ENCODE measurements around the gene PLOD2.

PLOD2 gene

DNA sequence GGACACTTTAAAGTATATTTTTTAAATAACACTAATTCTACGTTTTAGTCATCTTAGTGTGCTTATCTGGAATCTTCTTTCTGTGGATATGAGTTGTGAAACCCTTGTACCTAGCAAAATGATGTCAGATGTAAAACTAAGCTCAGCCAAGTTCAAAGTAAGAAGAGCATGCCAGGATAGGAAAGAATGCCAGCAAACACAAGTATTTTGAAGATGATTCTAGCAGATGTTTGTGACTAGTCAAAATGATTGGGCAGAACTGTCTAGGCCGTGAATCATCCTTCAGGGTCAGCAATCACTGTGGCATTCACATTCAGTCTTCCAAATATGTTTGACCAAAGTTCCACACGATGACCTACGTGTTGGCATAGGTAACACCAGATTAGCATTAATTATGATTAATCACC is 5.4 kb upstream of the PLOD2 start:
- no peak for DNase-seq (ENCODE audit: low read depth in 2 of 2)

- no peak for DNase-seq (ENCODE audit: low read depth in 2 of 2)
Observed at GRCh38 chr3:146165877-146166276, 4.9 kb upstream of the PLOD2 start.

- DNase-seq (ENCODE audit: low read depth in 2 of 2) = no peak
Observed at GRCh38 chr3:146164971-146165769, 4.2 kb upstream of the PLOD2 start.

- no peak for DNase-seq (ENCODE audit: low read depth in 2 of 2)
Observed at GRCh38 chr3:146164506-146164905, 3.5 kb upstream of the PLOD2 start.

GRCh38 chr3:146164071-146164470 is 3.1 kb upstream of the PLOD2 start:
- DNase-seq (ENCODE audit: low read depth in 2 of 2) = no peak

GRCh38 chr3:146163584-146163983 is 2.6 kb upstream of the PLOD2 start:
- DNase-seq (ENCODE audit: low read depth in 2 of 2) = no peak

GRCh38 chr3:146162561-146162960 is 1.6 kb upstream of the PLOD2 start:
- DNase-seq (ENCODE audit: low read depth in 2 of 2) = no peak

- no peak for DNase-seq (ENCODE audit: low read depth in 2 of 2)
Observed at GRCh38 chr3:146161663-146162002, 649 bp upstream of the PLOD2 start.

GRCh38 chr3:146160321-146160963 is 542 bp downstream of the PLOD2 start:
- DNase-seq (ENCODE audit: low read depth in 2 of 2) = no peak

- DNase-seq (ENCODE audit: low read depth in 2 of 2) = no peak
Observed at GRCh38 chr3:146159616-146160320, 1.2 kb downstream of the PLOD2 start.

DNA sequence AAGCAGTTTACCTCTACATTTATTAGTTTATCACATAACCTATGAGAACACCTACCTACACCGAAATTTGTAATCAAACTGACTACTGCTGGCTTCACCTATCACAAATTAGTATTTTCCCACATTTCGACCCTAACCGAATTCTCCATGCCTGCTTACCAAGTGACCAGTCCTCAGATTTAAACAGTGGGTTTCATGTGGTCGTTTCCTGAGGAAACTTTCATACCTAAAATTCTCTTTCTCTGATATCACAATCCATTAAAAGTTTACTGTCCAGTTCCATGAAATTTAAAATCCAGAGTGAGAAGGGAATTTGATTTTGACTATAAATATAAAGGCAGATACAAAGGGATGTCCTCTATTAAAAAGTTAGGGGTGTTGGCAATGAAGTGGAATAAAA is 1.9 kb downstream of the PLOD2 start:
- no peak for DNase-seq (ENCODE audit: low read depth in 2 of 2)

DNA sequence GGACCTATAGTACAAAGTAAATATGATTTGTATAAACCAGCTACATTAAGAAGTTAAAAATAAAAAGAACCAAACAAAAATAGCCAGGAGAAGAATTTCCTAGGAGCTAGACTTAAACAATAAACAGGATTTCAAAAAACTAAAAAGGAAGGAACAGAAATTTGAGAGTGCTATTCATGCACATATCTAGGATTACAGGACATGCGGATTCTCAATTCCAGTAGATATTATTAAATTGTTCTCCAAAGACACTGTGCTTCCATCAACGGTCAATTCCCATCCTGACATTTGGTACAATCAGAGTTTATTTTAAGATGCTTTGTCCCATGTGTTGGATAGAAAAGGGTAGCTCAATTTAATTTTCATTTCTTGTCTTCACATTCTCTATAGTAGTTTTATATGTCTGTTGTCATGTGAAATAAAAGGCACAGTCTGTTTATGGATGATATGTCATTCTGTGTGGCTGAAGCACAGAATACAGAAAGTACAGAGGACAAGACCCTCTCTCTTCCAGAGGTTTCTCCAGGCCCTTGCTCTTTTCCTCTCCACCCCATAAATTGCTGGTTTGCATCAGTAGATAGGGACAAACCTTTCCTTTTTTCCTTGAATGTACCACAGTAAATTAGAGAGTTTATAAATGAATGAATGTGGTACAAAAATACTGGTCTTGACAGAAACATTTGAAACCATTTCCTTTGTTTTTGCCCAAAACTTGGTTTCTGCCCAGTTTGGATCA is 3.5 kb downstream of the PLOD2 start:
- no peak for DNase-seq (ENCODE audit: low read depth in 2 of 2)

DNA sequence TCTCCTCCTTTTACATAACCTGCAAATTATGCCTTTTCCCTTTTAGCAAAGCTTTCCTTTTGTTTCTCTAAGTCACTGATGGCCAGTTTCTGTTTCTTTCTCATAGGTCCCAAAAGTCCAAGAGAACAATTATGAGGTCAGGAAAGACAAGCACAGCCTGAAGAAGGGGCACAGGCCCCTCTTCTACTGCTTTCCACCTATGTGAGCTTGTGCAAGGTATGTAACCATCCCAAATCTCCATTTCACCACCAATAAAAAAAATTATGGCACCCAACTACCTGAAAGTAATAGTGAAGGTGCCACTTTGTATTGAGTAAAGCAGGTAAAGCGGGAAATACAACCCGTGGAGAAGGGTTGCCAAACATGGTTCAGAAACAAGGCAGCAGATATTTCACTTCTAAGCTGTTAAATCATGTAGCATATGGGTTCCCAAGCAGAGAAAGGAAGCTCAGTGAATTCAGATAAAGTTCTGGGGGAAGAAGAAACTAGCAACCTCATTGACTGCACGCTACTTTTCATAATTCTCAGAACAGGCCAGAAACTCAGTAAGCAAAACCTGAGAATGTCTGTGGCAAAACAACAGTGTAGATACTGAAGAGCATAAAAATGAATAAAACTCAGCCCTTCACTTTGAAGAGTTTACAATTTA is 4.2 kb downstream of the PLOD2 start:
- DNase-seq (ENCODE audit: low read depth in 2 of 2) = no peak

- DNase-seq (ENCODE audit: low read depth in 2 of 2) = no peak
Observed at GRCh38 chr3:146156095-146156494, 4.9 kb downstream of the PLOD2 start.

DNA sequence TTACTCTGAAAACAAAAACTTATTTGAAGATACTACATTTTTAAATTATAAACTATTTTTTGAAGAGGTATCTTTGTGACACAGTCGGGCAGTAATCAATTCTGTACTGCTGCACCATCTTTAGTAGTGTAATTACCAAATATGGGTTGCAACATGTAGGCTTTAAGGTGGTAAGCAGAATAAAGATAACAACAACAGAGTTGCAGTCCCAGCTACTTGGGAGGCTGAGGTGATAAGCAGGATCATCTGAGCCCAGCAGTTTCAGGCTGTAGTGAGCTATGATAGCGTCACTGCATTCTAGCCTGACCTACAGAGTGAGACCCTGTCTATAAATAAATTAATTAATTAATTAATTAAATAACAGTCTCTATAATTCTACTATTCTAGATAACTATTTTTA is 6.0 kb downstream of the PLOD2 start:
- no peak for DNase-seq (ENCODE audit: low read depth in 2 of 2)

DNA sequence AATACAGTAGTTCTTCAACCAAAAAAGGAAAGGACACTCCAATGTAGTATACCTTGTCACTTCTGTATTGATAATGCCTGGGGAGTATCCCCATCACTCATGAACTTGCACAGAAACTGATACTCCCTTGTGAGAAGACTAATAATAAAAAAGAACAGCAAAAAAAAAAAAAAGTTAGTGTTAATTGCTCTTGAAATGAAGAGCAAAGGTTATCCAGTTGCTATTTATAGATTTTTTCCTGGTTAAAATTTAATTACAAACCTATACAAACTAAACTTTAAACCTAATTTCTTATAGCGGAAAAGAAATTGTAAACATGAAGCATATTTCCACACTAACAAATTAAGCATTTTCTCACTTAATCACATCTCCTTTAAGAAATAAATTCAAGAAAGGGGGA is 6.7 kb downstream of the PLOD2 start:
- no peak for DNase-seq (ENCODE audit: low read depth in 2 of 2)

GRCh38 chr3:146153429-146153828 is 7.6 kb downstream of the PLOD2 start:
- DNase-seq (ENCODE audit: low read depth in 2 of 2) = no peak

GRCh38 chr3:146152834-146153233 is 8.2 kb downstream of the PLOD2 start:
- DNase-seq (ENCODE audit: low read depth in 2 of 2) = no peak

DNA sequence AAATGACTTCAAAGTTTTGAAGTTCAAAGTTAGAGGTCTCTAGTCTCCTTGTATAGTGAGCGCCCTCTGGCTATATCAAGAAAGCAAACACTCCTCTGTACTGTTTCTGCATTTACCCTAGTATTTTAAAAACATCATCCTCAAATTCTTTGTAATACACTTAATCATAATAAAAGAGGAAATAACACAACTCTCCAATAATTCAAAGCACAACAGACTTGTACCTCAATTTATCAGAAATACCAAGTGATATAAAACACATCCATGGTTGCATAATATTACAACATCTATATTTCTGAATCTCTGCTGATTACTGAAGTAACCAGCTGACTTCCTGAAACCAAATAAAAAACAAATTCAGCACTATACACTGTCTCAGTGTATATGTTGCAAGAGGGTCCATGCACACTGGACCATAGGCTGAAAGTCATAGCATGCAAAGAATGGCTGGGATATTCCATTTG is 12.5 kb downstream of the PLOD2 start:
- DNase-seq (ENCODE audit: low read depth in 2 of 2) = no peak

DNA sequence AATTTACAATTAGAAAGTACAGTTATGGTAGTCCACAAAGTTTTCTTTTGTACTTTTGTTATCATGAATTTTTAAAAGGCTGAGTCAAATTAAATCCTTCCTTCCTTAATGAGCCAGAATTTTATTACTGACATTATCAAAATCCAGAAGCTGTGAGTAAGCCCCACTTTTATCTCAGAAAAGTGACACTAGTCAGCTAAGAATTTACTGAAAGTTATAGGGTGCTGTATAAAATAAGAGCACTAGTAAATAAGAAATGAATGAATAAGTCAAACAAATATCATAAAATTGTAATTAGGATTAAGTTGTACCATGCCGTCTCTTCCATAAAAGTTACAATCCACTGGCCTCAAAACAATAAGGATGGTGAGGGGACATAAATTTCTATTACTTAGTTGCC is 15.3 kb downstream of the PLOD2 start:
- no peak for DNase-seq (ENCODE audit: low read depth in 2 of 2)

DNA sequence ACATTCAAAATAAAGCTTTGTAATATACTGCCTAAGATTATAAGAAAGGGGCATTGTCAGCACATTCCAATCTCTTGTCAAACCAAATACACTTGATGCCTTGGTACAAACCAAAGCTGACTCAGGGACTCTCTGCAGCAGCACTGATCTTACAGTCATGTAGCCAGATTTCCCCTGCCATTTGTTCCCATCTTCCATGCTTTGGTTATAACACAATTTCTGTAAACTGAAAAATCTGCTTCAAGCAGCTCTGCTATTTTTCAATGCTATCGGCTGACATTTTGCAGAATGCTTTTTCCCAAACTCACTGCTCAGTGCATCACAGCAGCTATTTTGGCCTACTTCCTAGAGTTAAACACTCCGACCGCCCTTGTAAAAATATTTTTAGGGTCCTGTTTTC is 18.2 kb downstream of the PLOD2 start:
- no peak for DNase-seq (ENCODE audit: low read depth in 2 of 2)

Measured in activated CD8-positive, alpha-beta memory T cell treated with anti-CD3 and anti-CD28 coated beads for 4 hours (primary cell).